GM12872 (cell line): ENCODE measurements around the gene CENPF.

Experiments used
- TF ChIP-seq, protein P1 (sequence below): IDR thresholded peaks from 3 replicates; pipeline ENCODE4 v1.5.1; 2011; ENCODE audit warnings: low read depth, mild to moderate bottlenecking, low read length, moderate library complexity; ENCODE audit not compliant: insufficient read depth

Gene CENPF

DNA sequence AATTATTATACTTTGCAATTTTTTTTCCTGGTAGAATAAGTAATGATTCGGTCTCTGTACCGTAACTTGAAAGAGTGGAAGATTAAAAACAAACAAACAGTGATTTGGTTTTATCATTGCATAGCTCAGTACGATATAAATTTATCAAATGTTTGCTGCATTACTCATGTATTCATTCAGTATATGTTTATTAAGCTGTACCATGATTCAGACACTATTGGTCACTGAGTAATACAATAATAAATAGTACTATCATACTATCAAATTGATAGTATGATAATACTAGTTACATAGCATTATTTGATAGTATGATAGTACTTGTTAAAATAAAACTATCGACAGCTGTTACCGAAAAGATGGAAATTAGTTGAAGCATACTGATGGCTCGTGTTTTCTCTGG is 12.1 kb downstream of the CENPF start:
- TF ChIP-seq, protein P1, sequence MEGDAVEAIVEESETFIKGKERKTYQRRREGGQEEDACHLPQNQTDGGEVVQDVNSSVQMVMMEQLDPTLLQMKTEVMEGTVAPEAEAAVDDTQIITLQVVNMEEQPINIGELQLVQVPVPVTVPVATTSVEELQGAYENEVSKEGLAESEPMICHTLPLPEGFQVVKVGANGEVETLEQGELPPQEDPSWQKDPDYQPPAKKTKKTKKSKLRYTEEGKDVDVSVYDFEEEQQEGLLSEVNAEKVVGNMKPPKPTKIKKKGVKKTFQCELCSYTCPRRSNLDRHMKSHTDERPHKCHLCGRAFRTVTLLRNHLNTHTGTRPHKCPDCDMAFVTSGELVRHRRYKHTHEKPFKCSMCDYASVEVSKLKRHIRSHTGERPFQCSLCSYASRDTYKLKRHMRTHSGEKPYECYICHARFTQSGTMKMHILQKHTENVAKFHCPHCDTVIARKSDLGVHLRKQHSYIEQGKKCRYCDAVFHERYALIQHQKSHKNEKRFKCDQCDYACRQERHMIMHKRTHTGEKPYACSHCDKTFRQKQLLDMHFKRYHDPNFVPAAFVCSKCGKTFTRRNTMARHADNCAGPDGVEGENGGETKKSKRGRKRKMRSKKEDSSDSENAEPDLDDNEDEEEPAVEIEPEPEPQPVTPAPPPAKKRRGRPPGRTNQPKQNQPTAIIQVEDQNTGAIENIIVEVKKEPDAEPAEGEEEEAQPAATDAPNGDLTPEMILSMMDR, result no peak

DNA sequence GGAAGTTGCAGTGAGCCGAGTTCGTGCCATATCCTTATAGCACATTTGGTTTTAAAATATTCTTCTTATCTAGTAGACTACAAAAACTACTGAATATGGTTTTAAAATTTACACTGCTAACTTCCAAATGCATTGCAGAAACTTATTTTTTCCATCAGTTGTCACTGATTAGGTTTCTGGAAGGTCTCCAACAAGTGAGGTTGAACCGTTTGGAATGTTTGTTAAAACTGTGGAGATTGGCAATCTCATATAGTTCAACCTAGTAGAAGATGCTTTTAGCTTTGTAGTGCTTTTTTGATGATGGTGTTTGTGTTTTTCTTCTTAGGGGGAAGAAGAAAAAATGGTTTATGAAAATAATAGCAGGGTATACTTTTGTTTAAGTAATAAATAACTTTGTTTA is 12.9 kb downstream of the CENPF start:
- TF ChIP-seq, protein P1, result no peak

DNA sequence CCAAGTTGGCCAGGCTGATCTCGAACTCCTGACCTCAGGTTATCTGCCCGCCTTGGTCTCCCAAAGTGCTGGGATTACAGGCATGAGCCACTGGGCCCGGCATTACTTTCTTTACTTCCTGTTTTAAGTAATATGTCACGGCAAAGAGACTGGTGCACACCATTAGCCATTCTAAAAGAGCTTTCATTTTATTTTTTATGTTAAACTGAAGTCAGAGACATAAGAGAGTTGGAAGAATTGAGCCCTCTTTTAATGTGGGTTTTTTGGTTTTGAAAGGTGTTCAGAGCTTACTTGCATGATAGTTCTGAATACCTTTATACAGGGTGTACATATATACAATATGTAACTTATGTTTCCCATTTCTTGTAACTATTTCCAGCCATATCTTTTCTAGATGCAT is 14.3 kb downstream of the CENPF start:
- TF ChIP-seq, protein P1, result no peak

DNA sequence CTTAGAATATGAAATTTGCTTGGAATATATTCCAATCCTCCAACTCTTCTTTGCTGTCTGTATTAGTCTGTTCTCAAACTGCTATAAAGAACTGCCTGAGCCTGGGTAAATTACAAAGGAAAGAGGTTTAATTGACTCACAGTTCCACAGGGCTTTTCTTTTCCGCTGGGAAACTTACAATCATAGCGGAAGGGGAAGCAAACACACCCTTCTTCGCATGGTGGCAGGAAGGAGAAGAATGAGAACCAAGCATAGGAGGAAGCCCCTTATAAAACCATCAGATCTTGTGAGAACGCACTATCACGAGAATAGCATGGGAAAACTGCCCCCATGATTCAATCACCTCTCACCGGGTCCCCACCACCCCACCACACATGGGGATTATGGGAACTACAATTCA is 14.8 kb downstream of the CENPF start:
- TF ChIP-seq, protein P1, result no peak

DNA sequence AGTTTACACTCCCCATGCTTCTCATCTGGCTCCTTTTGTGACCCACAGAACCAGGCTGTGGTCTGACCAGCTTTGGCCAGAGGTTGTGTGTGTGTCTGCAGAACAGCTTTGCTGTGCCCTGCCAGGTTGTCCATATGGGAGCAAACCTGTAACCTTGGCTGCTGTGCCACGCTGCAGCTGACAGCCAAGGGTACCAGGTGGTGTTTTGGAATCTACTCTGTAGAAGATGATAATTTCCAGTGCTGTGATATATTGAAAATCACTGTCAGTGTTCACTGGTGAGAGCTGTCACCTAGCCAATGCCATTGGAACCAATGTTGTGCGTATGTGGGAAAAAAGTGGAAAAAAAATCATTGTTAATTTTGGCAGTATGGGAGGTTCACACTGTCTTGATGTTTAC is 18.2 kb downstream of the CENPF start:
- TF ChIP-seq, protein P1, result no peak

DNA sequence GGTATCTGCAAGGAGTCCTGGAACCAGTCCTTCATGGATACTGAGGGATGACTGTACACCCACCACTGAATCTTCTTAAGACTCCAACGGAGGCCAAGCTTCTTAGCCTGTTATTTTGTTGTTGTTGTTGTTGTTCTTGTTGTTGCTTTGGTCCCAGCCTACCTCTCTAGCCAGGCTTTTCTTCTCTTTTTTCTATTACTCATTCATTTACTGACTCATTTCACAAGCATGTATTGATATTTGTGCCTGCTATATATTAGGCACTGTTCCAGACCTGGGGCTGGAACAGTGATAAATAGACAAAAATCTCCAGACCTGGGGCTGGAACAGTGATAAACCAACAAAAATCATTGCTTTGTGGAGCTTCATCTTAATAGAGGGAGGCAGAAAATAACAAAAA is 20.4 kb downstream of the CENPF start:
- TF ChIP-seq, protein P1, result no peak

DNA sequence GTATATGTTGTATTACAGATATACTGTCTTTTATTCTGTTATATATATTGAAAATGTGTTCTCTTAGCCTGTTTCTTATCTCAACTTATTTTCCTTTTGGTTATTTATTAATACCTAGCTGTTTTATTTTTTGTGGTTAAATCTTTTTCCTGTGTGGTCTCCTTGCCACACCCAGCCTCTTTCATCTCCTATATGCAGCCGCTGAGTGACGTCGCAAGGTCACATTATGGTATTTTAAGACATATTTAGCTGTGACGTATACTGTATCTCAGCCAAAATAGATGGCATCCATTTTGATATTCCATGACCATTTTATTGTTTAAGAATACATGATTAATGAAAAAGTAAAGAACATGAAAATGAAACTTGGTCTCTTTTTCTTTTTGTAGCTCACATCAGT is 29.1 kb downstream of the CENPF start:
- TF ChIP-seq, protein P1, result no peak

DNA sequence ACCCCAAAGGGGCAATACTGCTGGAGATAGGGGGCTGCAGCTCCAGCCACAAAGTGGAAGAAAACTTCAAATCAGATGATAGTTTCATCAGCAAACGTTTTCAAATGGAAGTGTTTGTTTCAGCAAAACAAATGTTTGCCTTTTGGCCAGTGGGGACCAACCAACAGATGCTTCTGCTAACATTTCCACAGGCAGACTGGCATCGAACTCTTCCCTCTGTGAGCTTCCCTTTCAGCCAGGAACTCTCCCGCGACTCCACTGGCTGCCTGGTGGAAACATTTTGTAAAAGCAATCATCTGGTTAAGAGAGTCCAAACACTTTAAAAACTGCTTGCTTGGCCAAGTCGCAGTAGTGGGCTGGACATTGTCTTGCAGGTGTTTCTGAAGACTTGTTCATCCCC is 30.7 kb downstream of the CENPF start:
- TF ChIP-seq, protein P1, result no peak
